Measurements from ENCODE around the gene RHBDF1. TPM values are rescaled to one million over a fixed set of nuclear protein-coding genes. Genes with fewer than 3 reads are reported as not detected.

Gene RHBDF1
- total and polyA plus RNA-seq, 9 of the 15 experiments (the other 6 are each of a cell fraction or from before 2014, with no cell fraction given), result 1.0 to 8.2 (median 4.2) TPM

DNA sequence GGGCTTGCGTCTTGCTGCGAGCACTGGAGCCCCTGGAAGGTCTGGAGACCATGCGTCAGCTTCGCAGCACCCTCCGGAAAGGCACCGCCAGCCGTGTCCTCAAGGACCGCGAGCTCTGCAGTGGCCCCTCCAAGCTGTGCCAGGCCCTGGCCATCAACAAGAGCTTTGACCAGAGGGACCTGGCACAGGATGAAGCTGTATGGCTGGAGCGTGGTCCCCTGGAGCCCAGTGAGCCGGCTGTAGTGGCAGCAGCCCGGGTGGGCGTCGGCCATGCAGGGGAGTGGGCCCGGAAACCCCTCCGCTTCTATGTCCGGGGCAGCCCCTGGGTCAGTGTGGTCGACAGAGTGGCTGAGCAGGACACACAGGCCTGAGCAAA, 13.0 kb upstream of the RHBDF1 start (continued):
- TF ChIP-seq EWSR1 (IDR thresholded peaks at IDR 0.05; ENCODE audit: borderline replicate concordance, low read depth, partially characterized antibody), result no peak

- DNase-seq (ENCODE audit: extremely low read depth in 1 of 4, low spot score in 3 of 4) (no peak), ATAC-seq (peak; percentile 8)
- H2AFZ ChIP-seq (ENCODE audit: low read depth, low read length), result no peak overlapping the region
These were observed 12.4 kb upstream of the RHBDF1 start for GRCh38 chr16:84718-85406.

More at GRCh38 chr16:84718-85406, 12.4 kb upstream of the RHBDF1 start:
- TF ChIP-seq NCOR1 (IDR thresholded peaks at IDR 0.05) (no peak), RBFOX2 (IDR thresholded peaks at IDR 0.05; ENCODE audit: low read depth, low read length) (peak; percentile 21; the same call in 1 of the 2 replicates), SUPT5H (IDR thresholded peaks at IDR 0.05) (peak; percentile 25; the same call in 1 of the 2 replicates), EGR1 (conservative IDR thresholded peaks at IDR 0.05) (0 out of 2 replicates have a peak, but pooled peaks have one; percentile 39), ZNF740 (CRISPR knock-in tag; IDR thresholded peaks at IDR 0.05) (no peak), ZNF740 (tag; IDR thresholded peaks at IDR 0.05) (no peak), POLR2A (conservative IDR thresholded peaks at IDR 0.05) (peak; percentile 29)
- 78% methylated on average over 7 of the region's 7 CpGs for WGBS (ENCODE audit: insufficient coverage, low coverage, missing lambda C conversion rate)
- Histone ChIP-seq H3K9ac (ENCODE audit: insufficient read depth in 1 of 2, low read depth in 2 of 2, low read length in 2 of 2) (peak overlapping the region in 1 of 2 experiments; percentile 65; a peak in 2 of 4 replicates), H3K79me2 (ENCODE audit: control insufficient read depth, insufficient read depth, low read length) (0 out of 3 replicates have a peak, but pooled peaks cover 3% of the 10 kb centered on the region), H3K27me3 (ENCODE audit: control insufficient read depth in 2 of 2, insufficient read depth in 2 of 2, low read length in 2 of 2) (no peaks in the 10 kb centered on the region), H3K4me1 (replicated peaks in 1 of 2; ENCODE audit: control insufficient read depth in 2 of 2, insufficient read depth in 2 of 2, low read length in 2 of 2) (peaks cover 0 to 52% of the 10 kb centered on the region in 2 experiments; a peak in 2 of 5 replicates), H3K27ac (ENCODE audit: extremely low read depth, low read depth, low read length) (no peak overlapping the region), H3K36me3 (ENCODE audit: control insufficient read depth, insufficient read depth, low read length) (peaks cover 82% of the 10 kb centered on the region; the same call in 2 of the 3 replicates), H3K9me1 (ENCODE audit: control insufficient read depth, insufficient read depth, low read length) (peaks cover 3% of the 10 kb centered on the region), H3K9me3 (replicated peaks; ENCODE audit: control insufficient read depth, insufficient read depth, low read depth, low read length) (no peaks in the 10 kb centered on the region), H3K4me2 (ENCODE audit: insufficient read depth, low read length) (no peak overlapping the region), H4K20me1 (replicated peaks; ENCODE audit: control insufficient read depth, insufficient read depth, low read length) (peaks cover 12% of the 10 kb centered on the region; the same call in 1 of the 2 replicates), H3K4me3 (no peak overlapping the region)
- BruUV-seq (replicated peaks), result no TSS peak
- POLR2A ChIA-PET, result interaction anchor here (0.6 to 2.8 kb wide), 7 partner anchors 8 to 20 kb away, joined by 3 to 16 read pairs (median 4); no protein-coding TSS in a partner anchor
- intact Hi-C loops (cut with micrococcal nuclease) (no loop called here), in situ Hi-C loops (cut with MboI) (no loop called here)
- CTCF ChIA-PET (ENCODE audit: low intra/inter-chr PET ratio), result no interaction called here
- no peak for FAIRE-seq
